Panc1 (cell line): ENCODE results near the gene SATB2.

Experiments
- POLR2AphosphoS5 ChIP-seq: IDR thresholded peaks from 2 replicates; pipeline ENCODE4 v1.6.1; 2012; ENCODE audit warnings: mild to moderate bottlenecking, low read depth, low read length, moderate library complexity
- TF ChIP-seq, protein P1 (sequence below): fragments of 450-650 bp; IDR thresholded peaks from 2 replicates; pipeline ENCODE4 v1.5.1; 2017; ENCODE audit warnings: mild to moderate bottlenecking

DNA sequence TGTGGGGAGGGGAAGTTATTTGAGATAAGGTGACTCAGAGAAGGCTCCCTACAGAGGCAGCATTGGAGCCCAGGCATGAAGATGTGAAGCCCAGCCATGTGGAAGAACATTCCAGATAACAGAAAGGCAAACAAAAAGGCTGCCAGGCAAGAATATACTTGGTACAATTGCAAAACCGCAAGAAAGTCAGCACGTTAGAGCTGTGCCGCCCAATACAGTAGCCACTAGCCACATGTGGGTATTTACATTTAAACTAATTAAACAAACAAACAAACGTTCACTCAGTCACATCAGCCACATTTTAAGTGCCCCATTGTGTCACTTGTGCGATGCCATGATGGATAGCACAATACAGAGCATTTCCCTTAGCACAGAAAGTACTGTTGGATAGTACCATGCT lies 179.6 kb downstream of the SATB2 start:
- TF ChIP-seq, protein P1, sequence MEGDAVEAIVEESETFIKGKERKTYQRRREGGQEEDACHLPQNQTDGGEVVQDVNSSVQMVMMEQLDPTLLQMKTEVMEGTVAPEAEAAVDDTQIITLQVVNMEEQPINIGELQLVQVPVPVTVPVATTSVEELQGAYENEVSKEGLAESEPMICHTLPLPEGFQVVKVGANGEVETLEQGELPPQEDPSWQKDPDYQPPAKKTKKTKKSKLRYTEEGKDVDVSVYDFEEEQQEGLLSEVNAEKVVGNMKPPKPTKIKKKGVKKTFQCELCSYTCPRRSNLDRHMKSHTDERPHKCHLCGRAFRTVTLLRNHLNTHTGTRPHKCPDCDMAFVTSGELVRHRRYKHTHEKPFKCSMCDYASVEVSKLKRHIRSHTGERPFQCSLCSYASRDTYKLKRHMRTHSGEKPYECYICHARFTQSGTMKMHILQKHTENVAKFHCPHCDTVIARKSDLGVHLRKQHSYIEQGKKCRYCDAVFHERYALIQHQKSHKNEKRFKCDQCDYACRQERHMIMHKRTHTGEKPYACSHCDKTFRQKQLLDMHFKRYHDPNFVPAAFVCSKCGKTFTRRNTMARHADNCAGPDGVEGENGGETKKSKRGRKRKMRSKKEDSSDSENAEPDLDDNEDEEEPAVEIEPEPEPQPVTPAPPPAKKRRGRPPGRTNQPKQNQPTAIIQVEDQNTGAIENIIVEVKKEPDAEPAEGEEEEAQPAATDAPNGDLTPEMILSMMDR: no peak
- no peak for TF ChIP-seq POLR2AphosphoS5
